Measurements from ENCODE around the gene ASAP2.

DNA sequence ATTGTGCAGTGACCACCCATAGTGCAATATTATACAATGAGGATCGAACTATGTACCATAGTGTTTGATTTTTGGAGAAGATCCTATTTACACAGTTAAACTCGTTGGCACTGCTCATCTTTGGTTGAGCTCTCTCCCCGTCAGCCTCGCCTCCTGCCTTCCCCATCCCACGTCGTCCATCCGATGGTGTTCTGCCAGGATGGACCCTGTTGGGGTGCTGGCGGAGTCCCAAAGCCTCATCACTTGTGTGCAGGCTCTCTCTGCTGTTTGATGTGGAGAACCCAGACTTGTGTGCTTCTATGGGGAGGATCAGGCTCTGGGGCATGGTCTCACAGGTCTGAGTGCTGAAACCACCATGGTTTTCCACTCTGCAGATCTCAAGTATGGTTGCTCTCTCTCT is 131.3 kb downstream of the ASAP2 start:
- TF ChIP-seq, protein P1, sequence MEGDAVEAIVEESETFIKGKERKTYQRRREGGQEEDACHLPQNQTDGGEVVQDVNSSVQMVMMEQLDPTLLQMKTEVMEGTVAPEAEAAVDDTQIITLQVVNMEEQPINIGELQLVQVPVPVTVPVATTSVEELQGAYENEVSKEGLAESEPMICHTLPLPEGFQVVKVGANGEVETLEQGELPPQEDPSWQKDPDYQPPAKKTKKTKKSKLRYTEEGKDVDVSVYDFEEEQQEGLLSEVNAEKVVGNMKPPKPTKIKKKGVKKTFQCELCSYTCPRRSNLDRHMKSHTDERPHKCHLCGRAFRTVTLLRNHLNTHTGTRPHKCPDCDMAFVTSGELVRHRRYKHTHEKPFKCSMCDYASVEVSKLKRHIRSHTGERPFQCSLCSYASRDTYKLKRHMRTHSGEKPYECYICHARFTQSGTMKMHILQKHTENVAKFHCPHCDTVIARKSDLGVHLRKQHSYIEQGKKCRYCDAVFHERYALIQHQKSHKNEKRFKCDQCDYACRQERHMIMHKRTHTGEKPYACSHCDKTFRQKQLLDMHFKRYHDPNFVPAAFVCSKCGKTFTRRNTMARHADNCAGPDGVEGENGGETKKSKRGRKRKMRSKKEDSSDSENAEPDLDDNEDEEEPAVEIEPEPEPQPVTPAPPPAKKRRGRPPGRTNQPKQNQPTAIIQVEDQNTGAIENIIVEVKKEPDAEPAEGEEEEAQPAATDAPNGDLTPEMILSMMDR (IDR thresholded peaks at IDR 0.05; ENCODE audit: borderline replicate concordance, extremely low read depth, low read length, poor library complexity, severe bottlenecking), result no peak
- no peak for TF ChIP-seq EZH2 (IDR thresholded peaks at IDR 0.05; ENCODE audit: borderline replicate concordance, low read depth, low read length, severe bottlenecking)
